PC-9 (cell line): Measurements from ENCODE around the gene NUP62. TPM values are rescaled to one million over a fixed set of nuclear protein-coding genes. Genes with fewer than 3 reads are reported as not detected.

Experiments
- BruUV-seq: library from RNA; stranded (reverse); fragments of 400-500 nt; replicated peaks from 2 replicates; lab custom pipeline; 2021; lab: Mats Ljungman, UMichigan
- CTCF ChIA-PET: fragments of 300-600 bp; sonication (Branson Sonifier 250); formaldehyde crosslinking; loops from one replicate; lab custom pipeline; 2022; ENCODE audit warnings: antibody characterized with exemption; lab: Charles Lee
- POLR2A ChIA-PET: fragments of 300-600 bp; sonication (Branson Sonifier 250); formaldehyde crosslinking; loops from one replicate; lab custom pipeline; 2022; ENCODE audit warnings: antibody characterized with exemption; ENCODE audit not compliant: unreplicated experiment; lab: Charles Lee
- DNase-seq, 2 experiments: peaks; one replicate each; pipeline versions ENCODE4 v3.0.0 to v3.0.0-alpha.2; 2015 to 2022; ENCODE audit warnings: mixed read lengths in 1 of 2
- H2AFZ ChIP-seq: fragments of 200-600 bp; sonication (generic); 2 replicates; pipeline ENCODE4 v1.8.1; 2017; ENCODE audit warnings: antibody characterized with exemption
- H3F3A ChIP-seq: fragments of 200-600 bp; sonication (generic); 2 replicates; pipeline ENCODE4 v1.8.1; 2017; ENCODE audit warnings: antibody characterized with exemption, mild to moderate bottlenecking, low read depth; ENCODE audit not compliant: insufficient read depth
- H3K27ac ChIP-seq: fragments of 200-600 bp; sonication (generic); 2 replicates; pipeline ENCODE4 v1.6.1; 2016; ENCODE audit warnings: mixed run types
- H3K27me3 ChIP-seq: fragments of 200-600 bp; sonication (generic); 2 replicates; pipeline ENCODE4 v1.6.1; 2016; ENCODE audit warnings: low read depth, mixed run types; ENCODE audit not compliant: insufficient read depth
- H3K36me3 ChIP-seq: fragments of 200-600 bp; sonication (generic); 2 replicates; pipeline ENCODE4 v1.6.1; 2016; ENCODE audit warnings: low read depth, mixed run types
- H3K4me1 ChIP-seq: fragments of 200-600 bp; sonication (generic); replicated peaks from 2 replicates; pipeline ENCODE4 v1.6.1; 2016; ENCODE audit warnings: mixed run types; ENCODE audit not compliant: insufficient read depth
- H3K4me2 ChIP-seq: fragments of 200-600 bp; sonication (generic); 2 replicates; pipeline ENCODE4 v1.6.1; 2017; ENCODE audit warnings: mixed run types
- H3K4me3 ChIP-seq: fragments of 200-600 bp; sonication (generic); 2 replicates; pipeline ENCODE4 v1.6.1; 2016; ENCODE audit warnings: mixed run types
- H3K79me2 ChIP-seq: fragments of 200-600 bp; sonication (generic); 2 replicates; pipeline ENCODE4 v1.6.1; 2017; ENCODE audit warnings: low read depth, mixed run types
- H3K9me2 ChIP-seq: fragments of 200-600 bp; sonication (generic); 2 replicates; pipeline ENCODE4 v1.8.1; 2017; ENCODE audit warnings: mild to moderate bottlenecking; ENCODE audit not compliant: insufficient read depth
- H3K9me3 ChIP-seq: fragments of 200-600 bp; sonication (generic); 2 replicates; pipeline ENCODE4 v1.8.1; 2016; ENCODE audit warnings: low read depth; ENCODE audit not compliant: insufficient read depth
- H4K20me1 ChIP-seq: fragments of 200-600 bp; sonication (generic); 2 replicates; pipeline ENCODE4 v1.8.1; 2017; ENCODE audit not compliant: insufficient read depth
- EZH2 ChIP-seq: fragments of 200-600 bp; sonication (generic); IDR thresholded peaks from 2 replicates; pipeline ENCODE4 v1.8.0; 2017; ENCODE audit warnings: antibody characterized with exemption, low read depth
- intact Hi-C: fragments of 100-400 bp; cut with micrococcal nuclease; formaldehyde crosslinking; loops from one replicate; pipeline ENCODE4 v1.10.0; 2022; ENCODE audit not compliant: unreplicated experiment
- total RNA-seq: library from RNA; stranded (reverse); gene quantifications from 2 replicates; pipeline ENCODE4 v1.2.3, GENCODE V29; 2021
- TF ChIP-seq, protein P1 (sequence below): fragments of 200-600 bp; sonication (generic); conservative IDR thresholded peaks from 2 replicates; pipeline ENCODE4 v1.6.1; 2017; ENCODE audit warnings: mixed run types, antibody characterized with exemption, mild to moderate bottlenecking, moderate library complexity

Gene NUP62
- total RNA-seq, 1 experiment from 2014 or later, result 101 TPM

DNA sequence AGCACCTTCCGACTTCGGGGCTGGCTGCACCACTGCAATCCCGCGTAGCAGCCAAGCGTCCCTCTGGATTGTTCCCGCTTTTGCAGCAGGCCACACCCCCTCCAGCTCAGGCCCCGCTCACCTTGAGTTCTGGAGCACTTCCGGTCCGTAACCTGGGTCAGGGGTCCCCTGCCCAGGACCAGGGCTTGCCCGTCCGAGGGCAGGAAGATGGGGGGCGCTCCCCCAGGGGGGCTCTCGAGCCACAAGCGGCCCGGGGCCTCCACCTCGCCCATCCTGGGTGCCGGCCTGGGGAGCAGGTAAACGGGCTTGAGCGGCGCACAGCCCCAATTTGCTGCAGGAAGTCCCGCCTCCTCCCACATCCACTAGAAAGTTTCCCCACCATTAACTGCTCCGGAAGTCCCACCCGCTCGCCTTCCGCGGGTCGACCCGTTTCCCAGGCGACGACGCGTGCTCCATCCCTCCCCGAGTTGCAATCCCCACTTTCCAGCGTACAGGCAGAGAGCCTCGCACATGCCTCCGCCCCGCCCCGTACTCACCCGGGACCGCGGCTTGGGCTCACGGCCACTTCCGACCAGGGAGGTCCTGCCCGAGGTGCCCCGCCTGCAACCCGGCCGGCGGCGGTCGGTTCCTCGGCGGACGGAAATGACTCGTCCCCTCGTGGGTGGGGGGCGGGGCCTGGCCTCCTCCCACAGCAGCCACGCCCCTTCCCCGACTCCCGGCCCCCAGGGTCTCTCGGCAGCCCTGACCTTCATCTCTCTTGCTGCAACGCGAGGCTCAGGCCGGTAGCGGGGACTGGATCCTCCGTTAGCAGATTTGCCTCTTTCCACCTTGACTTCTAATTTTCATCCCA, 62.1 kb downstream of the NUP62 start, which contains the start of gene PNKP:
PNKP (minus strand) TSS at position 644 of the 850 bp plus-strand sequence; CDS start at position 272, 372 bp downstream.
- H3K36me3 ChIP-seq, result peaks cover 13% of the 10 kb centered on the region
- peaks cover 40% of the 10 kb centered on the region for H4K20me1 ChIP-seq
- intact Hi-C loops, result loop anchor here (5.0 kb wide), 1 partner anchor 50 kb away; the partner anchor contains the start of gene MED25
- H3K4me3 ChIP-seq, result peak within 1 kb of the TSS; percentile 92
- DNase-seq, result peak; percentile 84 to 93
- H2AFZ ChIP-seq, result peak within 1 kb of the TSS; percentile 81
- no peaks in the 10 kb centered on the region for H3K9me2 ChIP-seq
- peaks cover 36% of the 10 kb centered on the region for H3K4me1 ChIP-seq
- no TSS peak for BruUV-seq
- H3F3A ChIP-seq, result peaks cover 66% of the 10 kb centered on the region
- H3K9me3 ChIP-seq, result no peaks in the 10 kb centered on the region
- H3K27me3 ChIP-seq, result no peaks in the 10 kb centered on the region
- ChIA-PET CTCF (interaction anchor here (0.6 kb wide), 1 partner anchor 189 kb away, joined by 10 read pairs; no protein-coding TSS in a partner anchor), POLR2A (interaction anchor here (0.5 to 1.0 kb wide), 3 partner anchors 18 to 135 kb away, joined by 3 read pairs; partner anchors contain the start of gene AP2A1)
- peaks cover 44% of the 10 kb centered on the region for H3K79me2 ChIP-seq
- TF ChIP-seq EZH2, result no peak
- TF ChIP-seq, protein P1, sequence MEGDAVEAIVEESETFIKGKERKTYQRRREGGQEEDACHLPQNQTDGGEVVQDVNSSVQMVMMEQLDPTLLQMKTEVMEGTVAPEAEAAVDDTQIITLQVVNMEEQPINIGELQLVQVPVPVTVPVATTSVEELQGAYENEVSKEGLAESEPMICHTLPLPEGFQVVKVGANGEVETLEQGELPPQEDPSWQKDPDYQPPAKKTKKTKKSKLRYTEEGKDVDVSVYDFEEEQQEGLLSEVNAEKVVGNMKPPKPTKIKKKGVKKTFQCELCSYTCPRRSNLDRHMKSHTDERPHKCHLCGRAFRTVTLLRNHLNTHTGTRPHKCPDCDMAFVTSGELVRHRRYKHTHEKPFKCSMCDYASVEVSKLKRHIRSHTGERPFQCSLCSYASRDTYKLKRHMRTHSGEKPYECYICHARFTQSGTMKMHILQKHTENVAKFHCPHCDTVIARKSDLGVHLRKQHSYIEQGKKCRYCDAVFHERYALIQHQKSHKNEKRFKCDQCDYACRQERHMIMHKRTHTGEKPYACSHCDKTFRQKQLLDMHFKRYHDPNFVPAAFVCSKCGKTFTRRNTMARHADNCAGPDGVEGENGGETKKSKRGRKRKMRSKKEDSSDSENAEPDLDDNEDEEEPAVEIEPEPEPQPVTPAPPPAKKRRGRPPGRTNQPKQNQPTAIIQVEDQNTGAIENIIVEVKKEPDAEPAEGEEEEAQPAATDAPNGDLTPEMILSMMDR, result no peak
- H3K27ac ChIP-seq, result peak within 1 kb of the TSS; percentile 75
- H3K4me2 ChIP-seq, result peak within 1 kb of the TSS; percentile 93

DNA sequence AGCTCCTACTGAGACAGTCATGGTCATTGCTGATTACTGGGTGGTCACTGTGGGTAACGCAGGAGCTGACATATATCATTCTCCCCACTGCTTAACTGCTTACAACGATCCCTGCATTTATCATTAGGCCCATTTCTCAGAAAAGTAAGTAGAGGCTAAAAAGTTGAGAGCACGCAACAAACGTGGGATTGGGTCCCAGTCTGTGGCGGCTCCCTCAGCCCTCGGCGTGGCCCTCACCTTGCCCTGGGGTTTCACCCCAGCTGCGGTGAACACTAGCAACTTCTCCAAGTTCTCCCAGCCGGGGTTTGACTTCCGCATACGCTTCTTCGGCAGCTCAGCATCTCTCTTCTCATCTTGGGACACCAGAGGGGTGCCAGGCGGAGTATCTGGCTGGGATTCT, 64.4 kb downstream of the NUP62 start:
- peaks cover 14% of the 10 kb centered on the region for H3K36me3 ChIP-seq
- peaks cover 41% of the 10 kb centered on the region for H3K79me2 ChIP-seq
- ChIA-PET POLR2A (interaction anchor here (0.6 kb wide), 1 partner anchor 337 kb away, joined by 5 read pairs; the partner anchor contains the start of gene RCN3), CTCF (no interaction called here)
- no peaks in the 10 kb centered on the region for H3K9me2 ChIP-seq
- peak overlapping the region; percentile 93 for H3K4me2 ChIP-seq
- H3K27me3 ChIP-seq, result no peaks in the 10 kb centered on the region
- no peak overlapping the region for H2AFZ ChIP-seq
- peaks cover 27% of the 10 kb centered on the region for H3K4me1 ChIP-seq
- peaks cover 49% of the 10 kb centered on the region for H4K20me1 ChIP-seq
- TF ChIP-seq EZH2, result no peak
- no peak overlapping the region; the same call in 1 of the 2 replicates for H3K4me3 ChIP-seq
- DNase-seq, result no peak
- H3K27ac ChIP-seq, result no peak overlapping the region
- H3K9me3 ChIP-seq, result no peaks in the 10 kb centered on the region
- H3F3A ChIP-seq, result peaks cover 64% of the 10 kb centered on the region
- intact Hi-C loops, result loop anchor here (5.0 kb wide), 1 partner anchor 48 kb away; the partner anchor contains the start of gene MED25
- no TSS peak for BruUV-seq

DNA sequence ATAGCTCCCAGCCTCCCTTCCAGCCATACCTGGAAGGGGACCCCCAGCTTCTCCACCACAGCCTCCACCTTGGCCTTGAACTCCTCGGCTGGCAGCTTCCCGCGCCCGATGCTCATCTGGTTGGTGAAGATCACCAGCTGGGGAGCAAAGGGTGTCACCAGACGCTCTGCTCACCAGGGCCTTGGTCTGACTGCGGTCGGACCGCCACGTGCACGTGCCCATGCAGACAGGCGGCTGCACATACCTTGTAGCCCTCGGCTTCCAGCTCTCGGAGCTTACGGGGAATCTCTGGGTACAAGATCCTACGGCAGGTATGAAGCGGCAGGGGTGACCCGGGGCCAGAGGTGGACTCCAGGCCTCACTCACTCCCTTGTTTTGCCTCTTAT, 65.4 kb downstream of the NUP62 start:
- intact Hi-C loops, result no loop called here
- POLR2A ChIA-PET, result no interaction called here
- Histone ChIP-seq H2AFZ (no peak overlapping the region), H3K4me1 (peaks cover 29% of the 10 kb centered on the region), H3F3A (peaks cover 69% of the 10 kb centered on the region), H3K79me2 (peaks cover 41% of the 10 kb centered on the region), H3K9me2 (no peaks in the 10 kb centered on the region), H3K9me3 (no peaks in the 10 kb centered on the region), H4K20me1 (peaks cover 56% of the 10 kb centered on the region), H3K27ac (no peak overlapping the region), H3K4me2 (no peak overlapping the region), H3K4me3 (no peak overlapping the region), H3K27me3 (no peaks in the 10 kb centered on the region), H3K36me3 (peaks cover 21% of the 10 kb centered on the region)
- BruUV-seq, result no TSS peak
- no peak for TF ChIP-seq EZH2
- TF ChIP-seq, protein P1, result no peak
- no peak for DNase-seq
- CTCF ChIA-PET, result no interaction called here
